Melanocyte of skin (primary cell): ENCODE data around the gene ABCD3. TPM values are rescaled to one million over a fixed set of nuclear protein-coding genes. Genes with fewer than 3 reads are reported as not detected.

Experiments
- total RNA-seq, 2 donors: library from RNA; depleted of rRNA; stranded (reverse); fragments of >200 nt; gene quantifications; 2 replicates each; pipeline ENCODE4 v1.2.3, GENCODE V29; 2012

ABCD3 gene
- 10 to 100 TPM; 42.3 to 48.3 TPM for total RNA-seq

GRCh38 chr1:94417978-94418663, at the start of gene ABCD3:
Gene ABCD3, plus strand, starts transcription at chr1:94418389. Its CDS starts 90 bp downstream, at chr1:94418479.

GRCh38 chr1:94541246-94542087, 123.3 kb downstream of the ABCD3 start, which contains the start of gene F3:
Gene F3, minus strand, starts transcription at chr1:94541759. Its CDS starts 123 bp downstream, at chr1:94541636.

Other genes starting within 250 kb of the ABCD3 start
- gene ARHGAP29, start 180.8 kb upstream of the ABCD3 start, total RNA-seq, result 1 to 10 TPM in 1 of 2 donors, under 1 TPM in 1; 0.69 to 10.0 TPM
- 1 to 10 TPM in 1 of 2 donors, under 1 TPM in 1; 0.34 to 2.0 TPM for gene F3, start 123.4 kb downstream of the ABCD3 start, total RNA-seq